Stromal cell of bone marrow (primary cell): Measurements from ENCODE around the gene TFF1.

Experiments used
- DNase-seq: peaks from one replicate; pipeline ENCODE4 v3.0.0-alpha.2; 2012; ENCODE audit warnings: low read depth

TFF1 gene

DNA sequence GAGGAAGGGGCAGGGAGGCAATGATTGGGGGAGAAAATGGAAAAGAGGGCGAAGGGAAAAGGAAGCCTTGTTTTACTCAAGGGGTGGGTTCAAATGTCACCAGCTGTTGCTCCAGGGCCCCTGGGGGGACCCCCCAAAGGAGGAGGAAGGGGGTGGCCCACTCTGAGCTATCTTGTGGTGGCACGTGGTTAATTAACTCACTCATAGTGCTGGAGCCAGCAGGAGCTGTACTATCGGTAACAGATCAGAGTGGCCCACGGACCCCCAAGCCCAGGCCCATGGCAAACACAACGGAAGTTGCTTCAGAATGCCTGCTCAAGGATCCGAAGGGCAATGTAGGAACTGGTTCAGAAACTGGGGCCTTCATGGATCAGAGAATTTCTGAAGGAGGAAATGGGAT, 22.8 kb downstream of the TFF1 start:
- no peak for DNase-seq

DNA sequence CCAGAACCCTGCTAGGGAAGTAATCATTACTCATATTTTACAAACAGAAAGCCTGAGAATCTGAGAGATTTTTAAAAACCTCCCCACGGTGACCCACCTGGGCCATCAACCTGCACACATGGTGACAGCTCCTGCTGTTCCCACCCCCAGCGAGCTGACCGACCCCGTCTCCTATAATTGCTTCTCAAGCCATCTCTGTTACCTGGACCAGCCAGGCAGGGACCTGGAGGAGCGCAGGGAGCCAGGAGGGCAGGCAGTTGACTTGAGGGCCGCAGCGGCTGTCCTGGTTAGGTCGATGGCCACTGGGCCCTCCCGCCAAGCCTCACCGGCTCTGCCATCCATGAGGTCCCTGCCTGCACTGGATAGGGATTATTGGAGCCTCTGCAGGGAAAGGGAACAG, 23.2 kb downstream of the TFF1 start:
- no peak for DNase-seq

DNA sequence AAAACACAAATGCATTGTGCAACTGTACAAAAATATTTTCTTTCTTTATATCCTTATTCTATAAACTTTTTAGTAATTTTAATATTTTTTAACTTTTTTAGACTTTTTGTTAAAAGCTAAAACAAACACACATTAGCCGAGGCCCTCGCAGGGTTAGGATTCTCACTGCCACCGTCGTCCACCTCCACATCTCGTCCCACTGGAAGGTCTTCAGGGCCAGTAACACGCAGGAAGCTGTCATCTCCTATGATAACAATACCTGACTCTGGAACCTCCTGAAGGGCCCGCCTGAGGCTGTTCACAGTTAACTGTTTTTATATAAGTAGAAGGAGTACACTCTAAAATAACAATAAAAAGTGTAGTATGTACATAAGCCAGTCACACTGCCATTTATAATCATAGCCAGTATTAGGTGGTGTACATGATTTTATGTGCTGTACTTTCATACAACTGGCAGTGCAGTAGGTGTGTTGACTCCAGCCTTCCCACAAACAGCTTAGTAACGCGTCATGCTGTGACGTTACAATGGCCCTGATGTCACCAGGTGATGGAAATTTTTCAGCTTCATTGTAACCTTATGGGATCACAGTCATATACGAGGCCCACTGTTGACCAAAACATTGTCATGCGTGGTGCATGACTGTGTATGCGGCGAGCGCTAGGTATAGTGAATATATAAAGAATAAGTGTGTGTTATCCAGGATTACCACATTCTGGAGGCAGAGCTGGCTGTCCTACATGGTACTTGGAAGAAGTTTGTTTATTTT, 24.4 kb downstream of the TFF1 start:
- no peak for DNase-seq

DNA sequence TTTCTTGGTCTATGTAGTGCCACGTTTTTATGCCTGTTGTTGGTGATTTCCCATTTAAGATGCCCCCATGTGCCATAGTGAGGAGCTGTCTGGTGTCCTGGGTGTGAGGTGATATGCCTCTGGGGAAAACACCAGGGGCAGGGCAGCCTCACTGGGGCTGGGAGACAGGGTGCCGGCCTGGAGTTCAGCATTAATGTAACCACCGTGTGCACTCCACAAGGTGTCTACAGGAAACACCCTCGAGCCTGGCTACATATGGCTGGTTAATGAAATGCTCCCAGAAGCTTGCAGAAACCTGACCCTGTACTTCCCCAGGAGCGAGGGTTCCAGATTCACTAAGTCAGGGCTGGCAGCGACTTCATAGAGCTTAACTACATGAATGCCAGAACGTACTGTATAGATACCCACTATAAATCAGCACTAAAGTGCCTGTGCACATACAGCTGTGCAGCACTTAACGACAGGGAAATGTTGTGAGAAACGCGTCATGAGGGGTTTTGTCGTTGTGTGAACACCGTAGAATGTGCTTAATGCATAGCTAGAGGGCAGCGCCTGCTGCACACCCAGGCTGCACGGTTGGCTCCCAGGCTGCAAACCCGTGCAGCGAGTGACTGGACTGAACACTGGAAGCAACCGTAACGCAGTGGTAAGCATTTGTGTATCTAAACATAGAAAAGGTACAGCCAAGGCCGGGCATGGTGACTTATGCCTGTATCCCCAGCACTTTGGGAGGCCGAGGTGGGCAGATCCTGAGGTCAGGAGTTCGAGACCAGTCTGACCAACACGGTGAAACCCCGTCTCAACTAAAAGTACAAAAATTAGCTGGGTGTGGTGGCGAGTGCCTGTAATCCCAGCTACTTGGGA, 25.9 kb downstream of the TFF1 start:
- no peak for DNase-seq

DNA sequence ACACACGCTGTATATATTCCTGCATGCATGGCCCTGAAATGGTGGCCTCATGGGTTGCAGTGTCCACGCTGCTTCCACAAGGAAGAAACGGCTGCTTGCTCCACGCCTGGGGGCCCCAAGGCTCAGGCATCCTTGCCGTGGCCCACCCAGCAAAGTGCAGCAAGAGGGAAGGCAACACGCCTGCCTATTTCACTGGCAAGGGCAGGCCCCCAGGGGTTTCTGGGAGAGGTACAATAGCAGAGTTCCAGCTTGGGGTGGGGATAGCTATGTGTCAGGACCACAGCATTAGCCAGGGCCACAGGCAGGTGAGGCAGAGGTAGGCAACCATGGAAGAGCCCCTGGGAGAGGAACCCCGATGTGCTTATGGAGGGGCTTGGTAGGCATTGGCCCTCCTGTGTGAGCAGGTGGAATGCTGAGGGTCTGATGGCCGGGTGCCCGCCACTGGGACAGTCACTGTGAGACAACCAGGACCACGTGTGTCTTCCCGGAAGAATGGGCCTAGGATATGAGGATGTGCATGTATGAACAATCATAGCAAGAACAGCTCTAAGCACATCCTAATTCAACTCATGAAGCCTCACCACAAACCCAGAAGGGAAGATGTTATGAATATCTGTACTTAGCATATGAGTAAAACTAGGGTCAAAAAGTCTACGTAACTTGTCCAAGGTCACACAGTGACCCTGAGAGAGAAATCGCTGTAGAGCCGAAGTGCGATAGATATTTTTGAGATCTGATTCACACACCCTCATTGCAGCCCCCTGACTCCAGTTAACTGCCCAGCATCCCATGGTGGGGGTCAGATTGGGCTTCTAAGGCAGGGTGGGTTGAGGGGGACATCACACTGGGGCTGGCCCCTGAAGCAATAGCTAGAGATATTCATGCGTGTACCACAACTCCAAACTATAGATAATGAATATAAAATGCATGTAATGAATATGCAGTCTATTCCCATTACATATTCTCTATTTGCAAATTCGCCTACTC, 27.3 kb downstream of the TFF1 start:
- DNase-seq: no peak

DNA sequence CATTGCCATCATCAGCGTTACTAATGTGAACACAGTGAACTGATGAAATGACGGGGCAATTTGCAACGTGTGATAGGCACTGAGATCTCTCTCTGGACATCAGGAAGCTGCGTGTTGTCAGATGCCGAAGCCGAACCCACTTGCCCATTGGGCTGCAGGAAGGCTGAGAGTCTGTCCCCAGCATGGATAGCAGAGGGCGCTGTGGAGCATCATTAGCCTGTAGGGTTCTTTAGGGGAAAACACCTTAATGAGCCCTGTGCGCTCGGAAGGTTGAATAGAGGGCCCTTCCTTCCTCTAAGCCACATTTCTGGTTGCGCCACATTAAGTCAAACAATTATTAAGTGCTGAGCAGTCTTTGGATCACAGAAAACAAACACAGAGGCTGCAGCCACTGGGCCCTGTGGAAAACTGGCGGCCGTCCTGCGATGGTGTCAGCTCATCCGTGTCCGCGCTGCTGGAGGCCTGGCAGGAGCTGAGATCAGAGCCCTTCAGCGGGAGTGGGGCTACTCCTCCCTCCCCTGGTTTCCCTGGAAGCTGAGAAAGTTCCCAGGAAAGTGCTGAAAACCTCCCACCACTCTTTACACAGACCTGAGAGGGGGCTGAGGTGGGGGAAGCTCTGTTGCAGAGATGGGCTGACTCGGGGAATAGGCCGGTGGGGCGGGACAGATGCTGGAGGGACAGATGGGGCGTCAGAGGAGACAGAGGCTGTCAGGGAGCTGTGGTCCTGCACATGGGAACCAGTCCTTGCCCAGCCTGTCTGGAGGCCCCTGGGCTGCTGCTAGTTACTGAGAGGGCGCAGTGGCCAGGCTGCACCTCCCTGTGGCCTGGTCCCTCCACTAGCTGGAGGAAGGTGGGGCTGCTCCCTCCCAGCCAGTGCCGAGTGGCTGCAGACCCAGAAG, 28.3 kb downstream of the TFF1 start:
- peak; percentile 4 for DNase-seq

DNA sequence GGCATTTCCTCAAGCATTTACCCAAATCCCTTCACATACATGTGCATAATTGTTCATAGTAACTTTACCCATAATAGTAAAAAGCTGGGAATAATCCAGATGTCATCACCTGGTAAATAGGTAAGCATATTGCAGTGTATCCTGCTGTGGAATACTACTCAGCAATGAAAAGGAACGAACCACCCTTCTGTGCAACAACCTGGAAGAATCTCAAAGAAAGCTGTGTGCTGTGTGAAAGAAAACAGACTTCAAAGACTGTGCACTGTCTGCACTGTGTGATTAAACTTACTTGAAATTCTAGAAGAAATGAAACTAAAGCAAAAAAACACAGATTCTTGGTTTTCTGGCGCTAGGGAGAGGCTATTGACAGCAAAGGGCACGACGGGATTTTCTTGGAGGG, 29.1 kb downstream of the TFF1 start:
- no peak for DNase-seq

DNA sequence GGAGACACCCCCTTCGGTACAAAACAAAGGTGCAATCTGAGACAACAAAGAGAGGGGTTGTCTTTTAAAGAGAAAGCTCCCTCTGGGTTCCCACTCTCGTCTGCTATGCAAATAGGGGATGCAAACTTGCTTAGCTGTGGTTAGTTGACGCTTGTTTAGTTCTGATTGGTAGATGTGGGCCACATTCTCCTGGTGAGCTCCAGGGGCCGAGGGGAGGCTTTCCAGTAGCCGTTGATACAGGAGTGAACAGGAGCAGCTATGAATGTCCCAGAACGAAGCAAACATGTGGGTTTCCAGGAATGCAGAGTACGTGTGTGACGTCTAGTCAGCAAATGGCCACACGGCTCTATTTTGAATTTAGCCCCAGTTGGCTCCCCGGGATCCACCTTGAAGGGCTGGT, 30.3 kb downstream of the TFF1 start:
- DNase-seq: no peak

DNA sequence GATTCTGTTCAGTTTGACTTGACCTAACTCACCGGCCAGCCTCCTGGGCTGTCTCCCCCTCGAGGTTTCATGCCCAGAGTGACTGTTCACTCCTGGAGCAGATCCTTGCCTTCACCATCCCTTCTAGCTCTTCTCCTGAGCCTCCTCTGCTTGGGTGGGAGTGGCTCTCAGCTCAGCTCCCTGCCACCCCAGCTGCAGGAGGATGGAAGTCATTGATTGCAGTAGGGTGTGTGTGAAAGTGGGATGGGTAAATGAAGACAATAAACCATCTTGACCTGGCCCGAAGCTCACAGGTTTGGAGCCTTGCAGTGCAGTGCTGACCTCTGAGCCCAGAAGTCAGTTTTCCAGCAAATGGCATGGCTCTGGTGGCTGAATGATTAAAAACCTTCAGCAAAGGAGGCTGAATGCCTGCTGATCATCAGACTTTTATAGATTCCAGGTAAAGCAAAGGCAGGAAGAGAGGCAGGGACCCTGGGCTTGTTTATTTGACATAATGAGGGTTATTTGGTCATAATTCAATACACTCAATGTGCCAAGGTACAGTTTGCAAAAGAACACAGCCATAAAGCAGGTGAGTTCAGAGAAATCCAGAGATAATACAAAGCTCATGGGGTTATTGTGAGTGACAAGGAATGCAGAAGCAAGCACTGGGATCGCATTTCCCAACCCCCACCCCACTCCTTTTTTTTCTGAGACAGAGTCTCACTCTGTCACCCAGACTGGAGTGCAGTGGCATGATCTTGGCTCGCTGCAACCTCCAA, 33.6 kb downstream of the TFF1 start:
- no peak for DNase-seq

DNA sequence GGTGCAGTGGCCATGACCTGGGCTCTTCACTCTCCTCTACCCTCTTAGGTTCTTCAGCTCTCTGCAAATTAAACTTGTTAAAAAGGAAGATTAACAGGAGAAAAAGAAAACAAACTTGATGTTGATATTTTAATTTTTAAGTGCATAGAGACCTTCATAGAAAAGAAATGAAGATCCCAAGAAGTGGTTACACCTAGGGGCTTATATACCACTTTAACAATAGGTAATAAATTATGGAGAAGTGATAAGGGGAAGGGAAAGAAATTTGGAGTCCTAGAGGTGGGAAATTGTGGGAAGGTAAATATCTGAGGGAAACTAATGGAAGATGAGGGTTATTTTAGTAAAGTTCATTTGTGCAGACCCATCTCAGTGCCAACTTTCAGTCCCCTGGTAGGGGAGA, 34.7 kb downstream of the TFF1 start:
- DNase-seq: no peak

DNA sequence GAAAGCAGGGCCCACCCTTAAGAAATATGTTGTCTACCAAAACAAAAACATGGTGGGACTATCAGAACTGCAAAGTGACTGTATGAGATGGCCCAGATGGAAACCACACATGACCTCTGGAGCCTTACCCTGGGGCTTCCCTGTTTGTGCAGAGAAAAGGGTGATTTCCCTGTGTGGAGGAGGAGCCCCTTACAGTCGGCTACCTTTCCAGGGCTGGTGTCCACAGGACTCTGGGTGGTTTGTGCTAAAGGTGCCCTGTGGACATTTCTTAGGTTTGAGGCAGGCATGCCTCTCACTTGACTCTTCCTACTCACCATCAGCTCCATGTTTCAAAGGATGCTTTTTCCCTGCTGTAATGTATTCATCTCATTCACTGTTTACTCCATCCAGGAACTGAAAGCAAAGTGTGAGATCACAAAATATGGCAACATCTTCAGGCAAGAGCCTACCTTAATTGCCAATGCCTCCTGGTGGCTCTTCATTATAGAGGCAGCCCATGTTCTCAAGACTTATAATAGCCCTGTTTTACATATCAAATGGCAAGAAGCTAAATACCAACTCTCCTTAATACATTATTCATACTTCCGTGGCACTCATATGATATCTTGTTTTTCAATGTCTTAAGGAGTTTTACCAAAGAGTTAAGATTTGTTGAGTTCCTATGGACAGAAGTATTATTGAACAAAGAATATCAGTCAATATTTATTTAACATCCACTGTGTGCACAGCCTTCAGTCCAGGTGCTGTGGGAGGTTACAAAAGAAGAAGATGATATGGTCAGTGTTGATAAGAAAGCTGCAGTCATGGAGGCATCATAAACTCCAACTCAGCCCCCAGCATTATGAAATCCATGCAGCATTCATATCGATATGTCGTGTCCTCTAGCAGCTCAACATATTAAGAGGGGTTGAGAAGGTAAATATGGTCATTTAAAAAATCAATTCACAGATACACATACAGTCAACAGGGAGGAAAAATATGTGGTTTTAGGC, 35.7 kb downstream of the TFF1 start:
- no peak for DNase-seq

DNA sequence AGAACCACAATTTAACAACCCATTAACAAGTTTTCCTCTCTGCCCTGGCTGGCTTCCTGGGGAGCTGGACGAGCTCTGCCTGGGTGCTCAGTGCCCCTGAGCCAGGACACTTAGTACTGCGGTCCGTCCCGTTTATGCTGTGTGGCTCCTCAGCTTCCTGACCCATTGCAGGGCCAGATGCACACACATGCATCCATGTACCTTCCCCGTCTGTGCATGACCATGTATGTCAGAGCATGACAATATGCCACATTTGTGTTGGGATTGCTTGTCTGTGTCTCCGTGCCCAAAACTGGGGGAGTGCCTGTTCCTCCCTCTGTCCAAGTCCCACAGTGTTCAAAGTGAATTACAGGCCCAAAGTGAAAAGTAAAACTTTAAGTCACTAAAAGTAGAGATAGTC, 41.4 kb downstream of the TFF1 start:
- no peak for DNase-seq

DNA sequence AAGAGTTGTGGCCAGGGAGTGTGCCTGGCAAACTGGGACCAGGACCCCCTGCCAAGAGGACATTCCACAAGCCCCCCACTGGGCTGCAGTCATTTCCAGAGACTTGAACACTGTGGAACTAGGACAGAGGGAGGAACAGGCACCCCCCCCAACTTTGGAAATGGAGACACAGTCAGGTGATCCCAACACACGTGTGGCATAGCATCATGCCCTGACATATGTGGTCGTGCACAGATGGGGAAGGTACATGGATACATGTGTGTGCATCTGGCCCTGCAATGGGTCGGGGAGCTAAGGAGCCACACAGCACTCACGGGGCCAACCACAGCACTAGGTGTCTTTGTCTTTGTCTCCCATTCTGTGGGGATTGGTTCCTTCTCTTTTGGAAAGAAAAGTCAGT, 44.5 kb downstream of the TFF1 start:
- no peak for DNase-seq

DNA sequence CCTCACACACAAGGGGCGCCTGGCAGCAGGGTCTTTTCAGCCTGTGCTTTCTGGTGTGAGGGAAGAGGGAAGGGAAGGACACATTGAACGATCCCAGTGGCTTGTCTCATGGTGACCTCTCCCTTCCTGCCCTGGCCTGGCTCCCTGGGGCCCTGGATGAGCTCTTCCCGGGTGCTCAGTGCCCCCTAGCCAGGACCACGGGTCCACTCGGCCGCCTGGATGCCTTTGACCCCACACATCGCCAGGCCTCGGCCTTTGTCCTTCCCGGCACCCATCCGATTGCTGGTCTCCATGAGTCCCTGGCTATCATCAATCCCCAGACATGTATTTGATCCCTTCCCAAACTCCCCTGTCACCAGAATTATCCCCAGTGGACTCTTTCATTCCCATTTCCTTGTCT, 45.1 kb downstream of the TFF1 start:
- no peak for DNase-seq

DNA sequence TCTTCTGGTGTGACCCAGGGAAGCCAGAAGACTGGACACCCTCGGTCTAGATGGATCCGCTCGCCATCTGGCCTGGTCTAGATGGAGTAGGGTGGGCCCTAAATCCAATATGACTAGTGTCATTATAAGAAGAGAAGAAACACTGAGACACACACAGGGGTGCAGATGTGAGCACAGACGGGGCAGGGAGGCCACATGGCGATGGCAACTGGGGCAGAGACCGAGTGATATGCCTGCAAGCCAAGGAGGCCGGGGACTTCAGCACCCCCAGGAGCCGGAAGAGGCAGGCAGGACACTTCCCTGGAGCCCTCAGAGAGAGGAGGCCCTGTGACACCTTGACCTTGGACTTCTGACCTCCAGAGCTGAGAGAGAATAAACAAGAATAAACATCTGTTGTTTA, 45.5 kb downstream of the TFF1 start:
- DNase-seq: no peak

DNA sequence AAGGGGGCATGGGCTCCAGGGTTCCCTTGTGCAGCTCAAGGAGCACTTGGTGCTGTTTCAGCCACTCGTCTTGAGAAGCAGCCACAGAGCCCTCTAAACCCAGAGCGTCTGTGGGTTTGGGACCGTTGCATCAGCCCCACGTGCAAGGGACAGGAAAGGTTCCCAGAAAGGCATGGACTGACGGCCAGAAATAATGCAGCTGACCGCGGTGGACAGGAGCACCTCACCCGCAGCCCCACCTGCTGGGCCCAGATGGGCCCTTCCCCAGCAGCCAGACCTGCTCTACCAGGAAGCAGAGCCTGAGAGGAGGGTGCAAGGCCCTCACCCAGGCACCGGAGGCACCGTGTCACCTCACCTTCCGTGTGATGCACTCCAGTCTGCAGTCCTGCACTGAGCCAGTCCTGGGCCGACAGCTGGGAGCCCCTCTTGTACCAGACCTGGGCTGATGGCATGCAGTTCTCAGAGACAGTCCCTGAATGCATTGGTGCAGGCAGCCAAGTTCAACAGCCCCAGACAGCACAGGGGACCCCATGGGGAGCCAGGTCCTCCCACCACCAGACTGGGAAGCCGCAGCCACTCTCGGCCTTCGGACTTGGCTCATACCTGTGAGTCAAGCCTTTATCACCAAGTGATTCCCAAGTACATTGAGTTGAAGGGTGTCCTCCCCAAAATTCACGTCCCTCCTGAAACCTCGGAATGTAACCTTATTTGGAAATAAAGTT, 46.3 kb downstream of the TFF1 start:
- DNase-seq: no peak

DNA sequence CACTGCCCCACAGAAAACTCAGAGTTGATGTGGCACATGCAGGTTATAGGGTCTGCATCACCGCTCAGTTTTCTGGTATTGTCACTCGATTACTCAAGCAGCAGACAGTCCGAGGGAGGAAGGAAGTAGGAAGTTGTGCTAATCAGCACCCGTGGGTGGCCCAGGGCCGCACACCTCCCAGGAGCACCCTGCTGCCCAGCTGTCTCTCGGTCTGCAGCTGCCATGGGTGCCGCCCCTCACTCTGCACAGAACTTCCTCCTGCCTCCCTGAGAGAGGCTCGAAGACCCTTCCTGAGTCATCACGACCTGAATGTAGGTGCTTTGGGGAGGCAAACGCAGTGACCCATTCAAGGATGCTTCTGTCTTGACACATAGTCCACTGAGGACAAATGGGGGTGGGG, 47.0 kb downstream of the TFF1 start:
- no peak for DNase-seq
